CD4-positive, alpha-beta T cell (primary cell): ENCODE data around the gene RPL18A. TPM values are rescaled to one million over a fixed set of nuclear protein-coding genes. Genes with fewer than 3 reads are reported as not detected.

ENCODE experiments used
- ATAC-seq: fragments of 200-7000 bp; cut with Tn5 transposase; one replicate; pipeline ENCODE4 v1.10.0; 2022; ENCODE audit warnings: mild to moderate bottlenecking; ENCODE audit not compliant: poor library complexity
- CTCF ChIA-PET: fragments of 350-600 bp; sonication (Branson Sonifier 250); formaldehyde crosslinking; loops from one replicate; lab custom pipeline; 2021; ENCODE audit warnings: antibody characterized with exemption, inconsistent platforms; lab: Charles Lee
- POLR2A ChIA-PET: fragments of 350-600 bp; sonication (Branson Sonifier 250); formaldehyde crosslinking; loops from one replicate; lab custom pipeline; 2021; ENCODE audit warnings: antibody characterized with exemption, inconsistent platforms; lab: Charles Lee
- DNase-seq, 14 experiments: peaks; one replicate each; pipeline ENCODE4 v3.0.0-alpha.2; 2013 to 2020; ENCODE audit warnings: mixed read lengths in 2 of 14
- H3K27ac ChIP-seq, 2 donors: one replicate each; pipeline versions ENCODE4 v1.5.1 to v1.7.0; 2013; ENCODE audit warnings: low read length in 2 of 2, low read depth in 1 of 2, mild to moderate bottlenecking in 1 of 2
- H3K27me3 ChIP-seq, 2 experiments: 1 replicate in 1 of 2; 2 replicates in 1 of 2; pipeline versions ENCODE4 v1.6.1 to v1.7.0; 2013; ENCODE audit warnings: low read length in 2 of 2, control low read depth in 1 of 2, mild to moderate bottlenecking in 1 of 2, moderate library complexity in 1 of 2; ENCODE audit not compliant: insufficient read depth in 2 of 2, control insufficient read depth in 1 of 2
- H3K36me3 ChIP-seq: one replicate; pipeline ENCODE4 v1.6.1; 2013; ENCODE audit warnings: low read length, control low read depth; ENCODE audit not compliant: insufficient read depth
- H3K4me1 ChIP-seq: one replicate; pipeline ENCODE4 v1.6.1; 2013; ENCODE audit warnings: low read length, control low read depth; ENCODE audit not compliant: insufficient read depth
- H3K4me3 ChIP-seq: one replicate; pipeline ENCODE4 v1.5.1; 2013; ENCODE audit warnings: mild to moderate bottlenecking, low read length, moderate library complexity
- H3K9me3 ChIP-seq, 2 experiments: 1 replicate in 1 of 2; 2 replicates in 1 of 2; pipeline versions ENCODE4 v1.6.1 to v1.7.0; 2013; ENCODE audit warnings: low read length in 2 of 2, mild to moderate bottlenecking in 2 of 2, control low read depth in 1 of 2, moderate library complexity in 1 of 2; ENCODE audit not compliant: control insufficient read depth in 1 of 2, insufficient read depth in 1 of 2
- H3K27ac Mint-ChIP-seq: one replicate; pipeline ENCODE4 v1.8.0; 2020; ENCODE audit warnings: mixed read lengths
- H3K27me3 Mint-ChIP-seq: one replicate; pipeline ENCODE4 v1.8.0; 2021; ENCODE audit warnings: mixed read lengths
- H3K36me3 Mint-ChIP-seq: one replicate; pipeline ENCODE4 v1.8.0; 2021; ENCODE audit warnings: low read depth, mixed read lengths
- H3K4me1 Mint-ChIP-seq: one replicate; pipeline ENCODE4 v1.8.0; 2021; ENCODE audit warnings: low read depth, mixed read lengths
- H3K4me3 Mint-ChIP-seq: one replicate; pipeline ENCODE4 v1.8.0; 2020; ENCODE audit warnings: mild to moderate bottlenecking, mixed read lengths
- H3K9me3 Mint-ChIP-seq: one replicate; pipeline ENCODE4 v1.8.0; 2020; ENCODE audit warnings: mixed read lengths
- CTCF ChIP-seq: fragments of 200-600 bp; IDR thresholded peaks from one replicate; pipeline ENCODE4 v1.8.0; 2022; ENCODE audit warnings: antibody characterized with exemption, mild to moderate bottlenecking
- intact Hi-C, 2 experiments: fragments of 100-400 bp; cut with DNase I in 1 of 2; cut with micrococcal nuclease in 1 of 2; formaldehyde crosslinking; loops; one replicate each; pipeline versions ENCODE4 v1.15.1 to v1.9.0; 2023 to 2025; cut with DNase I, micrococcal nuclease
- total RNA-seq, 174 experiments: library from RNA in 2 of 174; stranded (reverse) in 2 of 174; gene quantifications; one replicate each; pipeline ENCODE4 v1.2.3 and lab custom pipeline; 2021 to 2026

RPL18A gene
- total RNA-seq, 2 experiments from 2014 or later: 4,157 to 4,260 TPM

GRCh38 chr19:17824339-17824738 is 35.4 kb upstream of the RPL18A start:
- Mint-ChIP-seq H3K36me3 (peaks cover 50% of the 10 kb centered on the region), H3K4me1 (peaks cover 3% of the 10 kb centered on the region), H3K27ac (peak overlapping the region; percentile 17), H3K27me3 (no peaks in the 10 kb centered on the region), H3K4me3 (no peak overlapping the region), H3K9me3 (no peaks in the 10 kb centered on the region)
- ChIA-PET CTCF (no interaction called here), POLR2A (interaction anchor here (0.7 to 1.2 kb wide), 3 partner anchors 21 to 27 kb away, joined by 3 to 4 read pairs (median 4); partner anchors contain the start of gene JAK3)
- no peak for ATAC-seq
- no peaks in the 10 kb centered on the region for H3K9me3 ChIP-seq
- peaks cover 39% of the 10 kb centered on the region for H3K36me3 ChIP-seq
- TF ChIP-seq CTCF: no peak
- no peak overlapping the region for H3K27ac ChIP-seq
- DNase-seq: no peak
- no peaks in the 10 kb centered on the region for H3K4me1 ChIP-seq
- no peaks in the 10 kb centered on the region for H3K27me3 ChIP-seq
- no peak overlapping the region for H3K4me3 ChIP-seq
- intact Hi-C loops: no loop called here

GRCh38 chr19:17826508-17827056 is 33.1 kb upstream of the RPL18A start:
- Histone ChIP-seq H3K36me3 (peaks cover 59% of the 10 kb centered on the region), H3K27ac (no peak overlapping the region), H3K9me3 (peaks cover 0 to 6% of the 10 kb centered on the region in 2 experiments), H3K4me1 (no peaks in the 10 kb centered on the region), H3K4me3 (no peak overlapping the region), H3K27me3 (no peaks in the 10 kb centered on the region)
- DNase-seq: no peak
- H3K36me3 Mint-ChIP-seq: peaks cover 73% of the 10 kb centered on the region
- no peak overlapping the region for H3K27ac Mint-ChIP-seq
- intact Hi-C loops: no loop called here
- no peaks in the 10 kb centered on the region for H3K9me3 Mint-ChIP-seq
- ATAC-seq: no peak
- no peak for TF ChIP-seq CTCF
- no peak overlapping the region for H3K4me3 Mint-ChIP-seq
- ChIA-PET POLR2A (no interaction called here), CTCF (no interaction called here)
- H3K27me3 Mint-ChIP-seq: no peaks in the 10 kb centered on the region
- peaks cover 7% of the 10 kb centered on the region for H3K4me1 Mint-ChIP-seq

GRCh38 chr19:17829855-17830566 is 29.7 kb upstream of the RPL18A start:
- TF ChIP-seq CTCF: no peak
- DNase-seq (peak in 1 of 14 experiments; percentile 46), ATAC-seq (no peak)
- Histone ChIP-seq H3K36me3 (peaks cover 86% of the 10 kb centered on the region), H3K4me1 (peaks cover 14% of the 10 kb centered on the region), H3K27me3 (no peaks in the 10 kb centered on the region), H3K4me3 (no peak overlapping the region), H3K27ac (no peak overlapping the region), H3K9me3 (peaks cover 0 to 11% of the 10 kb centered on the region in 2 experiments)
- ChIA-PET CTCF (interaction anchor here (0.6 to 1.9 kb wide), 2 partner anchors 26 to 443 kb away, joined by 3 to 4 read pairs; no protein-coding TSS in a partner anchor), POLR2A (interaction anchor here (1.0 to 1.5 kb wide), 2 partner anchors 16 to 18 kb away, joined by 3 to 4 read pairs; partner anchors contain the start of gene JAK3)
- no peaks in the 10 kb centered on the region for H3K9me3 Mint-ChIP-seq
- intact Hi-C loops: no loop called here
- peaks cover 7% of the 10 kb centered on the region for H3K4me1 Mint-ChIP-seq
- peaks cover 86% of the 10 kb centered on the region for H3K36me3 Mint-ChIP-seq
- H3K27me3 Mint-ChIP-seq: no peaks in the 10 kb centered on the region
- peak overlapping the region; percentile 49 for H3K27ac Mint-ChIP-seq
- no peak overlapping the region for H3K4me3 Mint-ChIP-seq
